GM12801 (cell line): Measurements from ENCODE around the gene ANGPTL1.

Experiments used
- TF ChIP-seq, protein P1 (sequence below): IDR thresholded peaks from one replicate; pipeline ENCODE4 v1.5.1; 2011; ENCODE audit warnings: control low read depth; ENCODE audit not compliant: insufficient read length; ENCODE audit errors: extremely low read depth

The ANGPTL1 gene

DNA sequence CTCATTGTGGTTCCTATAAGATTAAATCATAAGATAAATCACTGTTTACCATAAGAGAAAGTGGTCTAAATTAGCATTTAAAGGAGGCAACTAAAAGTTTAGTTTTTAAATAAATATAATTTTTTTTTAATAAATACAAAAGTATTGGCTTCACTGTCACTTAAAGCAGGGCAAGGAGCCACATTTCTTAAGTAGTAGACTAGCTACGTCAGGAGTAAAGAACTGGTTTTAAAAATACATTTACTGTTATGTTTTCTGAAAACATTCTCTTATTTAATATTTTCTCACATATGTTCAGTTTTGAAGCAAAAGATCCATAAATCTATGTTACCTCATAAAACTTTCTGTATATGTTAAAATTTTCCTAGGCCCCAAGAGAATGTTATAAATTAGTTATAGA, 2.2 kb downstream of the ANGPTL1 start:
- TF ChIP-seq, protein P1, sequence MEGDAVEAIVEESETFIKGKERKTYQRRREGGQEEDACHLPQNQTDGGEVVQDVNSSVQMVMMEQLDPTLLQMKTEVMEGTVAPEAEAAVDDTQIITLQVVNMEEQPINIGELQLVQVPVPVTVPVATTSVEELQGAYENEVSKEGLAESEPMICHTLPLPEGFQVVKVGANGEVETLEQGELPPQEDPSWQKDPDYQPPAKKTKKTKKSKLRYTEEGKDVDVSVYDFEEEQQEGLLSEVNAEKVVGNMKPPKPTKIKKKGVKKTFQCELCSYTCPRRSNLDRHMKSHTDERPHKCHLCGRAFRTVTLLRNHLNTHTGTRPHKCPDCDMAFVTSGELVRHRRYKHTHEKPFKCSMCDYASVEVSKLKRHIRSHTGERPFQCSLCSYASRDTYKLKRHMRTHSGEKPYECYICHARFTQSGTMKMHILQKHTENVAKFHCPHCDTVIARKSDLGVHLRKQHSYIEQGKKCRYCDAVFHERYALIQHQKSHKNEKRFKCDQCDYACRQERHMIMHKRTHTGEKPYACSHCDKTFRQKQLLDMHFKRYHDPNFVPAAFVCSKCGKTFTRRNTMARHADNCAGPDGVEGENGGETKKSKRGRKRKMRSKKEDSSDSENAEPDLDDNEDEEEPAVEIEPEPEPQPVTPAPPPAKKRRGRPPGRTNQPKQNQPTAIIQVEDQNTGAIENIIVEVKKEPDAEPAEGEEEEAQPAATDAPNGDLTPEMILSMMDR: no peak

DNA sequence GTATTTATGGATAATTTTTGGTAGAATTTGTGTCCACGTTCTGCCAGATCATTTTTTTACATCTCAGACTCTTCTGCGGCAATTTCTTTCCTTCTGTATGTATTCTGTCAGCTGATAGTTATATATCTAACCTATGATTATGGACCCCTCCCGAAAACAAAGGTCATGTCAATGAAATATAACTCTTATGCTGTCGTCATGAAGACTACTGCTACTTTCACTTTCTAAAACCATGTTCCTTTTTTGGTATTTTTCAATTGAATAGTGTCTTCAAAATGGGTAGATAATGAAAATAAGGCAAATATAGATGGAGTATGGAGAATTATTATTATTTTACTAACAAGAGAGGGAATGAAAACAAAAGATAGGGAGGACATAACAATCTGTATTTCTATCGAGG, 3.2 kb downstream of the ANGPTL1 start:
- TF ChIP-seq, protein P1: no peak

DNA sequence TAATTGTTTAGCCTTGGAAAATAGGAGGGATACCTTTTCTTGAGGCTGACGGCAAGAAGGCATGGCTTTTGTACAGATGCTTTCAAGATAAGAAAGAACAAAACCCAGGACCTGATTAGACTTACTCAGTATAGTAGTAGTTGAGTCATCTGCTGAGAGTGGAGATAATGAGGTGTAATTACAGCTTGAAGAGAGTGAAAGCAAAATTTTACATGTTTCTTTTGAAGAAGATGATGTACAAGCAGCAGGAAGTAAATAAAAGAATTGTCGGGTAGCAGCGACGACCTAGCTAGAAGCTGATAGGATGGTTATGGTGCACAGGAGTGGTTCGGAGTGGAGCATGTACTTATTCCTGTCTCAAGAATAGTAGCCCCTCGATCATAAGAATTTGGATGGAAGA, 6.6 kb downstream of the ANGPTL1 start:
- TF ChIP-seq, protein P1: no peak

DNA sequence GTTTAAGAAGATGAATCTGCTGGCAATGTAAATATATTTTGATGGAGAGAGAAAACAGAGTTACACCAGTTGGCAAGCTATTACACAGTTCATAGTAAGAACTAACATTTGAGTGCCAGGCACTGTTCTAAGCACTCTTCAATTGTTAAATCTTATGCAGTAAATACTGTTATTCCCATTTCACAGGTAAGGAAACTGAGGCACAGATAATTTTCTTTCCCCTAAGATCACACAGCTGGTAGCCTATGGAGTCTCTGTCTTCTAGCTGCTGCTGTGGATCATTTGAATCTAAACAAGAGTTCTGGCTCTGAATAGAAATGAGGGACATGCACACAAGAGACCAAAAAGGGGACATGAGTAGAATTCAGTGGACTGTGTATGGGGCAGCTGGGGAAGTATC, 8.0 kb downstream of the ANGPTL1 start:
- TF ChIP-seq, protein P1: no peak

DNA sequence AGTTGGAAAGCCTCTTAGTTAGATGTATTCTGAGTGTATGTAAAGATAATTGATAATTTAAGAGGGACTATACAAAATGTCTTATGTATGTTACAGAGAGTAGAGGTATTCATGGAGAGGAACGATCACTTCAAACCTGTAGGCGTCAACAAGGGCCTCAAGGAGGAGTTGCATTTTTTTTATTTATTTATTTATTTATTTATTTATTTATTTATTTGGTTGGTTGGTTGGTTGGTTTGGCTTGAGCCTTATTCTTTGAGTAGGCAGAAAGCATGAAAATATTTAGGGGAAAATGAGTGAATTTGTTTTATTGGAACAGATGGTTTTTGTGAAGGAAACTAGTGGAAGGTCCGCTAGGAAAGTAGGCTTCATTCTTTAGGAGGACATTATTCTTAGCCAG, 8.5 kb downstream of the ANGPTL1 start:
- TF ChIP-seq, protein P1: no peak

DNA sequence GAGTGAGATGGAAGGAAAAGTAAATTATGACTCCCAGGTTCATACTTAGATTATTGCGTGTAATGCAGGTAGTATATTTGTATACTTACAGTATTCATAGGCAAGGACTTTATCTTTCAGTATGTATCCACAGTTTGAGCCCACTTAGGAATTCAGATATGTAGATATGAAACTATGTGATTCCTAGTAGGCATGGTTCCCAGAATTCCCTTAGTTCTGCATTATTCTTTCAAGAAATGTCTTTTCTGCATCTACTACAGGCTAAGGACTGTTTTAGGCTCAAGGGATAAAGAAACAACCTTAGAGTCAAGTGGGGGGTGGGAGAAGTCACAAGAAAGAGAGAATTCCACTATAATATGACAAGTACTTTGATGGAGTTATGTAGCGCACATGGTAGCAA, 13.8 kb downstream of the ANGPTL1 start:
- TF ChIP-seq, protein P1: no peak

DNA sequence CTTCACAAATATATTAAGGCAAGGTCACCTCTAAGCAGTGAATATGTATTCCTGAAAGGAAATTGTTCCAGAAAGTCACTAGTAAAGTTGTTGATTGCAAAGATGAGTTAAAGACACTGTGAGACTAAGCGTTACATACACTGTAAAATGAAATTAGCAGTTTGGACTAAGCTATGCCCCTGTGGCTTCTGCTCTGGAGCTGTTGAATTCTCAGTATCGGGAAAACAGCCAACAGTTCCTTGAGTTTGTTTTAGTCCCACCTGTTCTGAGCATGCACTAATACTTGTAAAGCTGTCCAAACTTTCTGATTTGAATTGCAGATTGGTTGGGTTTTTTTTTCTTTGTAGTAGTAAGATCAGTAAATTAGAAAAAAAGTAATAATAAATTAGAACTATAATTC, 21.0 kb downstream of the ANGPTL1 start:
- TF ChIP-seq, protein P1: no peak

DNA sequence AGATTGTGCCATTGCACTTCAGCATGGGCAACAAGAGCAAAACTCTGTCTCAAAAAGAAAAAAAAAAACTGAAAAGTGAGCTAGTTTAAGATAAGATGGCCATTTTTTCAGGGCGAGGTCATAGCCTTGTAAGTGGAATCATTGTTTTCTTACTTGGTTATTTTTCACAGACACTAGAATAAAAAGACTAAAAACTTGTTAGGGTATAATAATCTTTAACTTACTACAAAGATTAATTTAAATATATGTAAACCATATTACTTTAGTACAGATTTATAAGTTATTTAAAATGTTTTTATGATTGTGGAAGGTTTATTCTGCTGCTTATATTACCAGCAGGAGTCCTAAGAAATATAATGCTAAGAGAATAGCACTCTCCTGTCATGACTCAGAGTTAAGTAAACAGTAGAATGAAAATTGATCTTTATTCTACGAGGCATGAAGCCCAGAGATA, 23.5 kb downstream of the ANGPTL1 start:
- TF ChIP-seq, protein P1: no peak
